ENCODE data around the gene ZNF782. TPM values are rescaled to one million over a fixed set of nuclear protein-coding genes. Genes with fewer than 3 reads are reported as not detected.

The ZNF782 gene
- total and polyA plus RNA-seq, 2 donors from 2014 or later = 2.7 to 7.0 TPM

DNA sequence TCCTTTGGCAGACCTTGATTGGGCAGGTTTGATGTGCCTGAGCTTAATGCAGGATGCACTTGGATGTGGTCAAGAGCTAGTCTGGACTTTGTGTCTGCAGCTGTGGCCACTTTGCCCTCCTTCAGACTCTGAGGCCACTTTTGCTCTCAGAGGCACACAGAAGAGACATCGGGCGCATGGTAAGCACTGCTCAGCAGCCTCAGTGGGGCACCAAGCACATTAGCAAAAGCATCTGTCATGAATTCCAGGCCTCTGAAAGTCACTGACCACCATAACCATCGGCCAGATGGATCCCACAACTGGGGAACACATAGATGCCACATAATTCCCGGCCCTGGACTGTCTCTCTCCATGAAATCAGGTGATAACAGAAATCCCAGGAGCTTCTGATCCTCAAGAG is 34.3 kb upstream of the ZNF782 start:
- Histone ChIP-seq H3K4me3 (ENCODE audit: low read length in 3 of 3) (no peak overlapping the region), H3K27ac (ENCODE audit: low read depth in 2 of 2, low read length in 2 of 2) (no peak overlapping the region), H3K36me3 (ENCODE audit: control insufficient read depth in 2 of 3, insufficient read depth in 3 of 3, low read length in 3 of 3) (no peaks in the 10 kb centered on the region), H3K9me3 (ENCODE audit: control insufficient read depth in 2 of 3, insufficient read depth in 1 of 3, low read length in 3 of 3) (no peaks in the 10 kb centered on the region), H3K27me3 (ENCODE audit: control insufficient read depth, insufficient read depth, low read length) (no peaks in the 10 kb centered on the region), H3K4me1 (ENCODE audit: control insufficient read depth in 2 of 3, insufficient read depth in 2 of 3, low read depth in 1 of 3, low read length in 3 of 3) (no peaks in the 10 kb centered on the region), H3K9ac (ENCODE audit: low read length in 3 of 3) (no peak overlapping the region)
- FAIRE-seq (no peak), DNase-seq (no peak)
- intact Hi-C loops (cut with DNase I) = no loop called here
- TF ChIP-seq, protein P1, sequence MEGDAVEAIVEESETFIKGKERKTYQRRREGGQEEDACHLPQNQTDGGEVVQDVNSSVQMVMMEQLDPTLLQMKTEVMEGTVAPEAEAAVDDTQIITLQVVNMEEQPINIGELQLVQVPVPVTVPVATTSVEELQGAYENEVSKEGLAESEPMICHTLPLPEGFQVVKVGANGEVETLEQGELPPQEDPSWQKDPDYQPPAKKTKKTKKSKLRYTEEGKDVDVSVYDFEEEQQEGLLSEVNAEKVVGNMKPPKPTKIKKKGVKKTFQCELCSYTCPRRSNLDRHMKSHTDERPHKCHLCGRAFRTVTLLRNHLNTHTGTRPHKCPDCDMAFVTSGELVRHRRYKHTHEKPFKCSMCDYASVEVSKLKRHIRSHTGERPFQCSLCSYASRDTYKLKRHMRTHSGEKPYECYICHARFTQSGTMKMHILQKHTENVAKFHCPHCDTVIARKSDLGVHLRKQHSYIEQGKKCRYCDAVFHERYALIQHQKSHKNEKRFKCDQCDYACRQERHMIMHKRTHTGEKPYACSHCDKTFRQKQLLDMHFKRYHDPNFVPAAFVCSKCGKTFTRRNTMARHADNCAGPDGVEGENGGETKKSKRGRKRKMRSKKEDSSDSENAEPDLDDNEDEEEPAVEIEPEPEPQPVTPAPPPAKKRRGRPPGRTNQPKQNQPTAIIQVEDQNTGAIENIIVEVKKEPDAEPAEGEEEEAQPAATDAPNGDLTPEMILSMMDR (IDR thresholded peaks at IDR 0.05; ENCODE audit: borderline replicate concordance, extremely low read depth, insufficient read depth) = no peak

DNA sequence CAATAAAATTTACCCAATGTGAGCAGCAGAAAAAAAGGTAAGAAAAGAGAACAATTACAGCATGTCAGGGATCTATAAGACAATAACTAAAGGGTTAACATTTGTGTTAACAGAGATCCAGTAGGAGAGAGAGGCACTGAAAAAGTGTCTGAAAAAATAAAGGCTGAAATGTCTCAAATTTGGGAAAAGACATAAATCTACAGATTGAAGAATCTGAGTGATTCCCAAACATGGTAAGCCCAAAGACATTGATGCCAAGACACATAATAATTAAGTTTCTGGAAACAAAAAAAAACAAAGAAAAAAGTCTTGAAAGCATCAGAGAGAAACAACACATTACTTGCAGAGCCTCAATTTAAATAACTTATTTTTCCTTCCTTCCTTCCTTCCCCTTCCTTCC is 31.1 kb upstream of the ZNF782 start:
- TF ChIP-seq, protein P1 (IDR thresholded peaks at IDR 0.05; ENCODE audit: borderline replicate concordance, extremely low read depth, insufficient read depth) = no peak
- H3K4me1 ChIP-seq (ENCODE audit: control insufficient read depth in 2 of 3, insufficient read depth in 2 of 3, low read depth in 1 of 3, low read length in 3 of 3) = no peaks in the 10 kb centered on the region
- intact Hi-C loops (cut with DNase I) = no loop called here
- no peaks in the 10 kb centered on the region for H3K36me3 ChIP-seq (ENCODE audit: control insufficient read depth in 2 of 3, insufficient read depth in 3 of 3, low read length in 3 of 3)
- no peak overlapping the region for H3K27ac ChIP-seq (ENCODE audit: low read depth in 2 of 2, low read length in 2 of 2)
- no peak overlapping the region for H3K9ac ChIP-seq (ENCODE audit: low read length in 3 of 3)
- H3K9me3 ChIP-seq (ENCODE audit: control insufficient read depth in 2 of 3, insufficient read depth in 1 of 3, low read length in 3 of 3) = no peaks in the 10 kb centered on the region
- H3K4me3 ChIP-seq (ENCODE audit: low read length in 3 of 3) = no peak overlapping the region
- FAIRE-seq = no peak
- no peaks in the 10 kb centered on the region for H3K27me3 ChIP-seq (ENCODE audit: control insufficient read depth, insufficient read depth, low read length)
- DNase-seq = no peak

DNA sequence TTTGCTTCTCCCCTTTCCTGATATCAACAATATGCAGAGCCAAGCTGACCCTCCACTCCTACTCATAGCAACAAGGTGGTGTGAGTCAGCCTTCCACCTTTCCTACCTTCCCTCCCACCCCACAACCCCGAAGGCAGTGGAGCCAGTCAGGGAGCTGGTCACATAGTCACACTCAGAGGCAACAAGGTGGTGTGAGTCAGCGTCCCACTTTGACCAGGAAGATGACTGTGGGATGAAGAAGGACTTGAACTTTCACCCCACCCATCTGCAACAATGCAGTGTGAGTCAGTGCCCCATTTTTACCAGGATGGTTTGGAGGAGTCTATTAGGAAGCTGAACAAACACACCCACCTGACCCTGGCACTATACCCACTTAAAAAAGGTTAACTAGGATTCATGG is 30.1 kb upstream of the ZNF782 start:
- Histone ChIP-seq H3K9ac (ENCODE audit: low read length in 3 of 3) (no peak overlapping the region), H3K9me3 (ENCODE audit: control insufficient read depth in 2 of 3, insufficient read depth in 1 of 3, low read length in 3 of 3) (no peaks in the 10 kb centered on the region), H3K27ac (ENCODE audit: low read depth in 2 of 2, low read length in 2 of 2) (no peak overlapping the region), H3K4me3 (ENCODE audit: low read length in 3 of 3) (no peak overlapping the region), H3K4me1 (ENCODE audit: control insufficient read depth in 2 of 3, insufficient read depth in 2 of 3, low read depth in 1 of 3, low read length in 3 of 3) (no peaks in the 10 kb centered on the region), H3K36me3 (ENCODE audit: control insufficient read depth in 2 of 3, insufficient read depth in 3 of 3, low read length in 3 of 3) (no peaks in the 10 kb centered on the region), H3K27me3 (ENCODE audit: control insufficient read depth, insufficient read depth, low read length) (peaks cover 6% of the 10 kb centered on the region)
- TF ChIP-seq, protein P1 (IDR thresholded peaks at IDR 0.05; ENCODE audit: borderline replicate concordance, extremely low read depth, insufficient read depth) = no peak
- FAIRE-seq (no peak), DNase-seq (peak in 1 of 5 donors; percentile 73)
- intact Hi-C loops (cut with DNase I) = no loop called here

GRCh38 chr9:96883922-96884321 is 29.6 kb upstream of the ZNF782 start:
- Histone ChIP-seq H3K9ac (ENCODE audit: low read length in 3 of 3) (no peak overlapping the region), H3K9me3 (ENCODE audit: control insufficient read depth in 2 of 3, insufficient read depth in 1 of 3, low read length in 3 of 3) (no peaks in the 10 kb centered on the region), H3K4me1 (ENCODE audit: control insufficient read depth in 2 of 3, insufficient read depth in 2 of 3, low read depth in 1 of 3, low read length in 3 of 3) (no peaks in the 10 kb centered on the region), H3K27ac (ENCODE audit: low read depth in 2 of 2, low read length in 2 of 2) (no peak overlapping the region), H3K36me3 (ENCODE audit: control insufficient read depth in 2 of 3, insufficient read depth in 3 of 3, low read length in 3 of 3) (no peaks in the 10 kb centered on the region), H3K27me3 (ENCODE audit: control insufficient read depth, insufficient read depth, low read length) (peaks cover 7% of the 10 kb centered on the region), H3K4me3 (ENCODE audit: low read length in 3 of 3) (no peak overlapping the region)
- DNase-seq = no peak
- no peak for FAIRE-seq
- TF ChIP-seq, protein P1 (IDR thresholded peaks at IDR 0.05; ENCODE audit: borderline replicate concordance, extremely low read depth, insufficient read depth) = no peak
- intact Hi-C loops (cut with DNase I) = no loop called here
